ENCODE results near the gene GDF2.

The GDF2 gene

GRCh38 chr10:47315421-47315820 lies 6.8 kb upstream of the GDF2 start:
- no peak overlapping the region for H3K4me3 ChIP-seq (replicated peaks; ENCODE audit: low read depth, low read length)
- no peak for TF ChIP-seq CTCF (IDR thresholded peaks at IDR 0.05; ENCODE audit: low read depth, low read length, missing control alignments)
- DNase-seq (ENCODE audit: extremely low read depth, low read depth) = no peak

- no peak for TF ChIP-seq CTCF (IDR thresholded peaks at IDR 0.05; ENCODE audit: low read depth, low read length, missing control alignments)
- no peak for DNase-seq (ENCODE audit: extremely low read depth, low read depth)
Measured at GRCh38 chr10:47316131-47316530, 6.1 kb upstream of the GDF2 start.

GRCh38 chr10:47317251-47317650 lies 5.0 kb upstream of the GDF2 start:
- no peak for DNase-seq (ENCODE audit: extremely low read depth, low read depth)
- no peak overlapping the region for H3K4me3 ChIP-seq (replicated peaks; ENCODE audit: low read depth, low read length)
- TF ChIP-seq CTCF (IDR thresholded peaks at IDR 0.05; ENCODE audit: low read depth, low read length, missing control alignments) = no peak

More at GRCh38 chr10:47316131-47316530, 6.1 kb upstream of the GDF2 start:
- no peak overlapping the region for H3K4me3 ChIP-seq (replicated peaks; ENCODE audit: low read depth, low read length)

GRCh38 chr10:47318706-47319105 lies 3.5 kb upstream of the GDF2 start:
- no peak overlapping the region for H3K4me3 ChIP-seq (replicated peaks; ENCODE audit: low read depth, low read length)
- no peak for DNase-seq (ENCODE audit: extremely low read depth, low read depth)
- no peak for TF ChIP-seq CTCF (IDR thresholded peaks at IDR 0.05; ENCODE audit: low read depth, low read length, missing control alignments)

GRCh38 chr10:47319784-47320183 lies 2.5 kb upstream of the GDF2 start:
- no peak for TF ChIP-seq CTCF (IDR thresholded peaks at IDR 0.05; ENCODE audit: low read depth, low read length, missing control alignments)
- no peak overlapping the region for H3K4me3 ChIP-seq (replicated peaks; ENCODE audit: low read depth, low read length)
- no peak for DNase-seq (ENCODE audit: extremely low read depth, low read depth)

GRCh38 chr10:47320812-47321211 lies 1.4 kb upstream of the GDF2 start:
- no peak for DNase-seq (ENCODE audit: extremely low read depth, low read depth)
- no peak overlapping the region for H3K4me3 ChIP-seq (replicated peaks; ENCODE audit: low read depth, low read length)
- no peak for TF ChIP-seq CTCF (IDR thresholded peaks at IDR 0.05; ENCODE audit: low read depth, low read length, missing control alignments)

GRCh38 chr10:47321521-47322195 lies 596 bp upstream of the GDF2 start:
- no peak for TF ChIP-seq CTCF (IDR thresholded peaks at IDR 0.05; ENCODE audit: low read depth, low read length, missing control alignments)
- no peak for DNase-seq (ENCODE audit: extremely low read depth, low read depth)
- no peak overlapping the region for H3K4me3 ChIP-seq (replicated peaks; ENCODE audit: low read depth, low read length)

All from HFF-Myc (cell line).